Measurements from ENCODE around the gene ZFP69. TPM values are rescaled to one million over a fixed set of nuclear protein-coding genes. Genes with fewer than 3 reads are reported as not detected.
A peak's percentile ranks its signal among the peaks of the same experiment; 100 is the strongest.

The ZFP69 gene
- polyA plus RNA-seq, 4 donors, result 6.3 to 9.4 (median 8.2) TPM

GRCh38 chr1:40507973-40508372 is 30.9 kb downstream of the ZFP69 start:
- no peak for DNase-seq (ENCODE audit: low read depth in 4 of 4, low spot score in 3 of 4)

- peak in 3 of 4 donors; percentile 48 to 54 (median 53) for DNase-seq (ENCODE audit: low read depth in 4 of 4, low spot score in 3 of 4)
These were observed 31.6 kb downstream of the ZFP69 start, which contains the start of gene EXO5 for GRCh38 chr1:40508375-40509341. Gene EXO5 (plus strand): TSS chr1:40508767. CDS start chr1:40514545, 5,778 bp downstream.

- no peak for DNase-seq (ENCODE audit: low read depth in 4 of 4, low spot score in 3 of 4)
These were observed 42.4 kb downstream of the ZFP69 start for GRCh38 chr1:40519517-40519916.

GRCh38 chr1:40530735-40531380 is 53.8 kb downstream of the ZFP69 start:
- DNase-seq (ENCODE audit: low read depth in 4 of 4, low spot score in 3 of 4), result peak in 1 of 4 donors; percentile 26

- DNase-seq (ENCODE audit: low read depth in 4 of 4, low spot score in 3 of 4), result peak; percentile 78 to 91 (median 85)
These were observed 54.4 kb downstream of the ZFP69 start, which contains the start of gene ZNF684 for GRCh38 chr1:40531381-40532061. Gene ZNF684 (plus strand): TSS chr1:40531637. CDS start chr1:40533167, 1,530 bp downstream.

GRCh38 chr1:40532062-40532389 is 54.9 kb downstream of the ZFP69 start:
- DNase-seq (ENCODE audit: low read depth in 4 of 4, low spot score in 3 of 4), result no peak

- DNase-seq (ENCODE audit: low read depth in 4 of 4, low spot score in 3 of 4), result no peak
These were observed 55.8 kb downstream of the ZFP69 start for GRCh38 chr1:40532844-40533424.

- no peak for DNase-seq (ENCODE audit: low read depth in 4 of 4, low spot score in 3 of 4)
These were observed 57.5 kb downstream of the ZFP69 start for GRCh38 chr1:40534589-40534988.

- DNase-seq (ENCODE audit: low read depth in 4 of 4, low spot score in 3 of 4), result no peak
These were observed 58.6 kb downstream of the ZFP69 start for GRCh38 chr1:40535732-40536131.

GRCh38 chr1:40539338-40539737 is 62.2 kb downstream of the ZFP69 start:
- no peak for DNase-seq (ENCODE audit: low read depth in 4 of 4, low spot score in 3 of 4)

Other genes starting within 250 kb of the ZFP69 start
- gene TMCO2, start 229.4 kb upstream of the ZFP69 start, polyA plus RNA-seq (ENCODE audit: insufficient read length in 4 of 4), result not detected
- 10 to 100 TPM; 48.7 to 74.8 (median 60.7) TPM for gene ZMPSTE24, start 219.1 kb upstream of the ZFP69 start, polyA plus RNA-seq (ENCODE audit: insufficient read length in 4 of 4)
- gene COL9A2, start 160.0 kb upstream of the ZFP69 start, polyA plus RNA-seq (ENCODE audit: insufficient read length in 4 of 4), result 10 to 100 TPM; 10.7 to 35.6 (median 21.0) TPM
- gene SMAP2, start 103.6 kb upstream of the ZFP69 start, polyA plus RNA-seq (ENCODE audit: insufficient read length in 4 of 4), result 10 to 100 TPM; 19.5 to 26.6 (median 24.5) TPM
- 1 to 10 TPM; 5.7 to 6.8 (median 6.0) TPM for gene ZFP69B, start 26.8 kb upstream of the ZFP69 start, polyA plus RNA-seq (ENCODE audit: insufficient read length in 4 of 4)
- gene EXO5, start 31.5 kb downstream of the ZFP69 start, polyA plus RNA-seq (ENCODE audit: insufficient read length in 4 of 4), result 10 to 100 TPM; 11.5 to 14.5 (median 12.8) TPM
- 10 to 100 TPM in 3 of 4 donors, 1 to 10 TPM in 1; 6.5 to 12.8 (median 10.9) TPM for gene ZNF684, start 54.3 kb downstream of the ZFP69 start, polyA plus RNA-seq (ENCODE audit: insufficient read length in 4 of 4)
- gene RIMS3, start 188.4 kb downstream of the ZFP69 start, polyA plus RNA-seq (ENCODE audit: insufficient read length in 4 of 4), result 1 to 10 TPM; 1.4 to 2.8 (median 1.6) TPM
- gene NFYC, start 214.4 kb downstream of the ZFP69 start, polyA plus RNA-seq (ENCODE audit: insufficient read length in 4 of 4), result 100 to 1,000 TPM in 1 of 4 donors, 10 to 100 TPM in 3; 71.0 to 113 (median 96.5) TPM

Measured in left renal pelvis (tissue), 4 donors.